OCI-LY3 (cell line): Measurements from ENCODE around the gene C5.

Source experiments
- H2AFZ ChIP-seq: fragments of 200-600, 300-600 bp; shearing (Covaris generic); 2 replicates; pipeline ENCODE4 v1.6.0; 2014; ENCODE audit warnings: antibody characterized with exemption, low read depth, low read length
- H3K27ac ChIP-seq: fragments of 200-600, 300-600 bp; sonication (generic); 2 replicates; pipeline ENCODE4 v1.5.1; 2014; ENCODE audit warnings: mild to moderate bottlenecking, low read length, moderate library complexity, mixed read lengths
- H3K27me3 ChIP-seq: fragments of 200-600, 300-600 bp; sonication (generic); 2 replicates; pipeline ENCODE4 v1.6.1; 2014; ENCODE audit warnings: low read depth, low read length, mixed read lengths
- H3K36me3 ChIP-seq: fragments of 200-600, 300-600 bp; sonication (generic); replicated peaks from 2 replicates; pipeline ENCODE3; 2014; ENCODE audit warnings: low read depth, low read length, mixed read lengths
- H3K4me1 ChIP-seq: fragments of 300-600, 200-600 bp; sonication (generic); 2 replicates; pipeline ENCODE4 v1.6.1; 2014; ENCODE audit warnings: low read length, mixed read lengths
- H3K4me2 ChIP-seq: fragments of 200-600, 300-600 bp; sonication (generic); 2 replicates; pipeline ENCODE4 v1.6.1; 2014; ENCODE audit warnings: low read length, mixed read lengths
- H3K4me3 ChIP-seq: fragments of 300-600, 200-600 bp; sonication (generic); 2 replicates; pipeline ENCODE4 v1.5.1; 2014; ENCODE audit warnings: antibody characterized with exemption, mild to moderate bottlenecking, low read length, moderate library complexity
- H3K79me2 ChIP-seq: fragments of 300-600, 200-600 bp; shearing (Covaris generic); 2 replicates; pipeline ENCODE4 v1.6.1; 2014; ENCODE audit warnings: mild to moderate bottlenecking, low read length, mixed read lengths
- H3K9ac ChIP-seq: fragments of 300-600, 200-600 bp; shearing (Covaris generic); 2 replicates; pipeline ENCODE4 v1.6.0; 2014; ENCODE audit warnings: mild to moderate bottlenecking, low read length, moderate library complexity
- H3K9me3 ChIP-seq: fragments of 200-600, 300-600 bp; shearing (Covaris generic); 2 replicates; pipeline ENCODE4 v1.6.1; 2014; ENCODE audit warnings: low read length, mixed read lengths; ENCODE audit not compliant: insufficient read depth
- H4K20me1 ChIP-seq: fragments of 200-600, 300-600 bp; sonication (generic); 2 replicates; pipeline ENCODE4 v1.6.1; 2016; ENCODE audit warnings: low read length, mixed read lengths; ENCODE audit not compliant: insufficient read depth
- CTCF ChIP-seq: fragments of 200-600, 300-600 bp; sonication (generic); IDR thresholded peaks from 2 replicates; pipeline ENCODE4 v1.5.1; 2014; ENCODE audit warnings: antibody characterized with exemption, low read length, low read depth
- EZH2phosphoT487 ChIP-seq: fragments of 200-600 bp; shearing (Covaris generic); IDR thresholded peaks from 2 replicates; pipeline ENCODE4 v1.6.1; 2018; ENCODE audit warnings: antibody characterized with exemption, mixed run types, low read depth

C5 gene

GRCh38 chr9:120950421-120951388 is 99.4 kb downstream of the C5 start:
- Histone ChIP-seq H3K27ac (no peak overlapping the region), H3K4me3 (no peak overlapping the region), H3K79me2 (no peaks in the 10 kb centered on the region), H3K27me3 (no peaks in the 10 kb centered on the region), H3K4me2 (no peak overlapping the region), H3K36me3 (no peaks in the 10 kb centered on the region), H3K4me1 (peaks cover 13% of the 10 kb centered on the region), H4K20me1 (no peaks in the 10 kb centered on the region), H3K9me3 (no peaks in the 10 kb centered on the region), H2AFZ (no peak overlapping the region), H3K9ac (no peak overlapping the region)
- TF ChIP-seq CTCF (no peak), EZH2phosphoT487 (no peak)

- H3K4me2 ChIP-seq: no peak overlapping the region
- H3K9me3 ChIP-seq: no peaks in the 10 kb centered on the region
- no peaks in the 10 kb centered on the region for H3K36me3 ChIP-seq
- H3K27me3 ChIP-seq: no peaks in the 10 kb centered on the region
- H4K20me1 ChIP-seq: no peaks in the 10 kb centered on the region
- H3K9ac ChIP-seq: no peak overlapping the region
- H3K27ac ChIP-seq: no peak overlapping the region
- peaks cover 27% of the 10 kb centered on the region for H3K4me1 ChIP-seq
- H3K79me2 ChIP-seq: no peaks in the 10 kb centered on the region
- TF ChIP-seq CTCF (no peak), EZH2phosphoT487 (no peak)
- H3K4me3 ChIP-seq: no peak overlapping the region
- no peak overlapping the region for H2AFZ ChIP-seq
Measured at GRCh38 chr9:120949290-120949689, 100.8 kb downstream of the C5 start.

- Histone ChIP-seq H4K20me1 (no peaks in the 10 kb centered on the region), H2AFZ (no peak overlapping the region), H3K4me1 (peaks cover 32% of the 10 kb centered on the region), H3K4me3 (no peak overlapping the region), H3K4me2 (no peak overlapping the region), H3K9me3 (no peaks in the 10 kb centered on the region), H3K27ac (no peak overlapping the region), H3K79me2 (no peaks in the 10 kb centered on the region), H3K9ac (no peak overlapping the region), H3K27me3 (no peaks in the 10 kb centered on the region), H3K36me3 (no peaks in the 10 kb centered on the region)
- TF ChIP-seq EZH2phosphoT487: no peak
- TF ChIP-seq CTCF: no peak
Measured at GRCh38 chr9:120948824-120949223, 101.3 kb downstream of the C5 start.

- Histone ChIP-seq H3K27me3 (no peaks in the 10 kb centered on the region), H3K9ac (no peak overlapping the region), H3K4me1 (peaks cover 48% of the 10 kb centered on the region), H3K4me2 (no peak overlapping the region), H3K79me2 (no peaks in the 10 kb centered on the region), H2AFZ (no peak overlapping the region), H3K9me3 (no peaks in the 10 kb centered on the region), H4K20me1 (no peaks in the 10 kb centered on the region), H3K4me3 (no peak overlapping the region), H3K36me3 (no peaks in the 10 kb centered on the region), H3K27ac (no peak overlapping the region)
- no peak for TF ChIP-seq CTCF
- TF ChIP-seq EZH2phosphoT487: no peak
Measured at GRCh38 chr9:120947222-120947621, 102.9 kb downstream of the C5 start.
